ENCODE measurements around the gene PXT1. TPM values are rescaled to one million over a fixed set of nuclear protein-coding genes. Genes with fewer than 3 reads are reported as not detected.

The PXT1 gene
- total RNA-seq, 1 donor, result under 0.01 TPM

DNA sequence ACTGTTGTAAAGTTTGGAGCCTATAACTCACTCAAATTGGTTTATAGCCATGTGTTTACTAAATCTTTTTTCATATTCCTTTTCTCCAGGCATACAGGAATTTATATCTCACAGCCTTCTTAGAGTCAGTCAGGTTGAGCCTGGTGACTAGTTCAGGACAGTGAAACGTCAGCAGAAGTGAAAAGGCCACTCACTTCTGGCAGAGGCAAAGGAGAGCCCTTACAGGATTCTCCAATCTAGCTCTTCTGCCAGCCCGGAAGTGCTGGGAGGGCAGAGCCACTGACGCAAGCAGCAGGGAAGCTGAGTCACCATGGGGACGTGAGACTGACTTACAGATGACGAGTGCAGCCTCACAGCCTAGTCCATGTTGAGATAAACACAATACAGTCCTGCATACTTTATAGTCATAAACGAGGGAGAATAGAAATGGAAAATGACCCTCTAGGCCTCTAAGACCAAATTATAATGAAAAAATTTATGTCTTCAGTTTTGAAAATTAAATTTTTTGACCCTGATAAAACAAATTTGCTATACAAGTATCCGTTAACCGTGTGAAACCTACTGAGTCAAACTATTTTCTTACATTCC lies 1.3 kb downstream of the PXT1 start:
- Histone ChIP-seq H4K20me1 (ENCODE audit: insufficient read depth, low read length) (peaks cover 3% of the 10 kb centered on the region), H2AFZ (ENCODE audit: low read length) (no peak overlapping the region), H3K36me3 (ENCODE audit: insufficient read depth, low read length) (peaks cover 2% of the 10 kb centered on the region), H3K27me3 (ENCODE audit: insufficient read depth, low read length) (no peaks in the 10 kb centered on the region), H3K4me1 (ENCODE audit: insufficient read depth, low read length) (peaks cover 43% of the 10 kb centered on the region), H3K9me3 (ENCODE audit: low read depth, low read length) (no peaks in the 10 kb centered on the region), H3K79me2 (ENCODE audit: insufficient read depth, low read length) (peaks cover 42% of the 10 kb centered on the region), H3K4me3 (ENCODE audit: insufficient read depth, low read length) (no peak overlapping the region), H3K4me2 (ENCODE audit: insufficient read depth, low read length) (peak overlapping the region; percentile 89), H3K27ac (ENCODE audit: low read depth, low read length) (peak overlapping the region; percentile 97)
- peak; percentile 99 for DNase-seq (ENCODE audit: insufficient read length, low spot score, missing footprints)
- TF ChIP-seq, protein P1, sequence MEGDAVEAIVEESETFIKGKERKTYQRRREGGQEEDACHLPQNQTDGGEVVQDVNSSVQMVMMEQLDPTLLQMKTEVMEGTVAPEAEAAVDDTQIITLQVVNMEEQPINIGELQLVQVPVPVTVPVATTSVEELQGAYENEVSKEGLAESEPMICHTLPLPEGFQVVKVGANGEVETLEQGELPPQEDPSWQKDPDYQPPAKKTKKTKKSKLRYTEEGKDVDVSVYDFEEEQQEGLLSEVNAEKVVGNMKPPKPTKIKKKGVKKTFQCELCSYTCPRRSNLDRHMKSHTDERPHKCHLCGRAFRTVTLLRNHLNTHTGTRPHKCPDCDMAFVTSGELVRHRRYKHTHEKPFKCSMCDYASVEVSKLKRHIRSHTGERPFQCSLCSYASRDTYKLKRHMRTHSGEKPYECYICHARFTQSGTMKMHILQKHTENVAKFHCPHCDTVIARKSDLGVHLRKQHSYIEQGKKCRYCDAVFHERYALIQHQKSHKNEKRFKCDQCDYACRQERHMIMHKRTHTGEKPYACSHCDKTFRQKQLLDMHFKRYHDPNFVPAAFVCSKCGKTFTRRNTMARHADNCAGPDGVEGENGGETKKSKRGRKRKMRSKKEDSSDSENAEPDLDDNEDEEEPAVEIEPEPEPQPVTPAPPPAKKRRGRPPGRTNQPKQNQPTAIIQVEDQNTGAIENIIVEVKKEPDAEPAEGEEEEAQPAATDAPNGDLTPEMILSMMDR (IDR thresholded peaks at IDR 0.05; ENCODE audit: extremely low read depth, low read depth, low read length), result no peak

DNA sequence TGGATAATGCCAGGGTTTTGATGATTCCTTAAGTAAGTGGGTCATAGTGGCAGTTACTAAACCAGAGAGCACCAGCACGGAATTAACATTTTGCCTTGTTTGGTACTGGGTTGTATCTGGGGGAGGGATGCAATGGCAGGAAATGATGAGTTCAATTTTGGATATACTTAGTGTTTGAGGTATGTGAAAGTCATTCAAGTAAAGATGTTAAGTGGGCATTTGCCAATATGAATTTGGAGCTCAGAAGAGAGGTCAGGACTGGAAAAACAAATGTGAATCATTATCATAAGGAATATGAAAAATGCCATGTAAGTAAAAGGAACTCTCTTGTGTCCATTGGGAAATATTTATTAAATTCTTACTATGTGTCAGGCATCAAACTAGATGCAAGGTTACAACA lies 6.2 kb downstream of the PXT1 start:
- TF ChIP-seq, protein P1 (IDR thresholded peaks at IDR 0.05; ENCODE audit: extremely low read depth, low read depth, low read length), result no peak
- no peaks in the 10 kb centered on the region for H3K27me3 ChIP-seq (ENCODE audit: insufficient read depth, low read length)
- H4K20me1 ChIP-seq (ENCODE audit: insufficient read depth, low read length), result no peaks in the 10 kb centered on the region
- H3K79me2 ChIP-seq (ENCODE audit: insufficient read depth, low read length), result no peaks in the 10 kb centered on the region
- no peaks in the 10 kb centered on the region for H3K9me3 ChIP-seq (ENCODE audit: low read depth, low read length)
- no peak overlapping the region for H3K4me3 ChIP-seq (ENCODE audit: insufficient read depth, low read length)
- H3K4me2 ChIP-seq (ENCODE audit: insufficient read depth, low read length), result peak overlapping the region; percentile 2
- peaks cover 36% of the 10 kb centered on the region for H3K4me1 ChIP-seq (ENCODE audit: insufficient read depth, low read length)
- H2AFZ ChIP-seq (ENCODE audit: low read length), result no peak overlapping the region
- peak; percentile 82 for DNase-seq (ENCODE audit: insufficient read length, low spot score, missing footprints)
- H3K27ac ChIP-seq (ENCODE audit: low read depth, low read length), result peak overlapping the region; percentile 82
- H3K36me3 ChIP-seq (ENCODE audit: insufficient read depth, low read length), result no peaks in the 10 kb centered on the region

DNA sequence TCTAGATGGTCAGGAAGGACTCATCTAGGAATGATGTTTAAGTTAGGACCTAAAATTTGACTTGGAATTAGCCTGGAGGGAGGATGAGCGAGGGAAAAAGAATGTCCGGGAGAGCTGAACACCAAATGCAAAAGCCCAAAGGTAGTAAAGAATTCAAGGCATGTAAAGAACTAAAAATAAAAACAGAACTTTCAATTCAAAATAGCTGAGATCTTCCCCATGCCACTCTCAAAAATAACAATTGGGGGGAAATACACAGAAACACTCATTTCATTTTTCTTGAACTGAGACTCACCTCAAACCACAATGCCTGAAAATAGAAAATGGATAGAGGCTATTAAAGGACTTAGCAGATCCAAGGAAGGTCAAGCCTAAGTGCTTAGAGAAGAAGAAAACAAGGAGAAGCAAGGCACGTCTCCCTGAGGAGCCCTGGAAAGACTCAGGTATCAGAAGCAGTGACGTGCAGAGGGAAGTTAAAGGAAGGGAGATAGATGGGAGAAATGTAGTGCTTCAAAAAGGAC lies 10.4 kb downstream of the PXT1 start:
- Histone ChIP-seq H3K27ac (ENCODE audit: low read depth, low read length) (peak overlapping the region; percentile 78), H3K9me3 (ENCODE audit: low read depth, low read length) (no peaks in the 10 kb centered on the region), H3K4me2 (ENCODE audit: insufficient read depth, low read length) (peak overlapping the region; percentile 68), H3K4me1 (ENCODE audit: insufficient read depth, low read length) (peaks cover 35% of the 10 kb centered on the region), H2AFZ (ENCODE audit: low read length) (no peak overlapping the region), H3K79me2 (ENCODE audit: insufficient read depth, low read length) (no peaks in the 10 kb centered on the region), H3K4me3 (ENCODE audit: insufficient read depth, low read length) (no peak overlapping the region), H3K27me3 (ENCODE audit: insufficient read depth, low read length) (no peaks in the 10 kb centered on the region), H3K36me3 (ENCODE audit: insufficient read depth, low read length) (no peaks in the 10 kb centered on the region), H4K20me1 (ENCODE audit: insufficient read depth, low read length) (no peaks in the 10 kb centered on the region)
- TF ChIP-seq, protein P1 (IDR thresholded peaks at IDR 0.05; ENCODE audit: extremely low read depth, low read depth, low read length), result no peak
- peak; percentile 77 for DNase-seq (ENCODE audit: insufficient read length, low spot score, missing footprints)

DNA sequence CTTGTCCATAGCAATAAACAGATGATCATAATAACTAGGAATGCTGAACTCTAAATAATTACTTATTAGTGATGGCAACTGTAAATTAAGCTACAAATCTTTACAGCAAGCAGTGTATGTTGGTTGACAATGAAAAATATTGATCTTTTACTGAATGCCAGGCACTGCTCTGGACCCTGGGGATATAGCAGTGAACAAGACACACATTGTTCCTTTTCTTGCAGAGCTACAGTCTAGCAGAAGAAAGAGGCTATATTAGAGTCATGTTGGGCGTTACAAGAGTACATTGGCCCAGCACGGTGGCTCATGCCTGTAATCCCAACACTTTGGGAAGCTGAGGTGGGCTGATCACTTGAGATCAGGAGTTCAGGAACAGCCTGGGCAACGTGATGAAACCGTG lies 11.5 kb downstream of the PXT1 start:
- Histone ChIP-seq H3K4me2 (ENCODE audit: insufficient read depth, low read length) (no peak overlapping the region), H3K27me3 (ENCODE audit: insufficient read depth, low read length) (no peaks in the 10 kb centered on the region), H3K79me2 (ENCODE audit: insufficient read depth, low read length) (no peaks in the 10 kb centered on the region), H3K27ac (ENCODE audit: low read depth, low read length) (peak overlapping the region; percentile 78), H3K9me3 (ENCODE audit: low read depth, low read length) (no peaks in the 10 kb centered on the region), H3K36me3 (ENCODE audit: insufficient read depth, low read length) (no peaks in the 10 kb centered on the region), H3K4me3 (ENCODE audit: insufficient read depth, low read length) (no peak overlapping the region), H4K20me1 (ENCODE audit: insufficient read depth, low read length) (no peaks in the 10 kb centered on the region), H3K4me1 (ENCODE audit: insufficient read depth, low read length) (peaks cover 26% of the 10 kb centered on the region), H2AFZ (ENCODE audit: low read length) (no peak overlapping the region)
- TF ChIP-seq, protein P1 (IDR thresholded peaks at IDR 0.05; ENCODE audit: extremely low read depth, low read depth, low read length), result no peak
- DNase-seq (ENCODE audit: insufficient read length, low spot score, missing footprints), result no peak

All from osteoblast (primary cell).